IMR-90 (cell line): ENCODE measurements around the gene MRTFB.

Source experiments
- BHLHE40 ChIP-seq: fragments of 150-350 bp; IDR thresholded peaks from 2 replicates; pipeline ENCODE4 v1.6.1; 2016; ENCODE audit warnings: mild to moderate bottlenecking, low read depth, low read length
- CEBPB ChIP-seq: IDR thresholded peaks from 2 replicates; pipeline ENCODE4 v1.6.1; 2012; ENCODE audit warnings: low read depth, low read length, improper control_type of control experiment
- CTCF ChIP-seq: conservative IDR thresholded peaks from 2 replicates; pipeline ENCODE4 v1.5.1; 2012; ENCODE audit warnings: mild to moderate bottlenecking, low read depth, low read length, improper control_type of control experiment
- ELK1 ChIP-seq: fragments of 150-350 bp; IDR thresholded peaks from 2 replicates; pipeline ENCODE4 v1.6.1; 2016; ENCODE audit warnings: low read depth, mild to moderate bottlenecking, low read length, moderate library complexity, borderline replicate concordance
- FOS ChIP-seq: fragments of 150-350 bp; IDR thresholded peaks from 2 replicates; pipeline ENCODE4 v1.6.1; 2016; ENCODE audit warnings: low read depth, low read length
- MAFK ChIP-seq: IDR thresholded peaks from 2 replicates; pipeline ENCODE4 v1.6.1; 2012; ENCODE audit warnings: low read depth, low read length, improper control_type of control experiment
- MAZ ChIP-seq: IDR thresholded peaks from 2 replicates; pipeline ENCODE4 v1.6.1; 2012; ENCODE audit warnings: low read depth, mild to moderate bottlenecking, low read length, improper control_type of control experiment, moderate library complexity, borderline replicate concordance
- MXI1 ChIP-seq: IDR thresholded peaks from 2 replicates; pipeline ENCODE4 v1.6.1; 2012; ENCODE audit warnings: low read depth, mild to moderate bottlenecking, low read length, moderate library complexity, borderline replicate concordance
- POLR2A ChIP-seq: IDR thresholded peaks from 2 replicates; pipeline ENCODE4 v1.6.1; 2012; ENCODE audit warnings: mild to moderate bottlenecking, low read depth, low read length
- RAD21 ChIP-seq: IDR thresholded peaks from 2 replicates; pipeline ENCODE4 v1.6.1; 2012; ENCODE audit warnings: low read length, improper control_type of control experiment
- RCOR1 ChIP-seq: IDR thresholded peaks from 2 replicates; pipeline ENCODE4 v1.6.1; 2012; ENCODE audit warnings: mild to moderate bottlenecking, low read length, improper control_type of control experiment; ENCODE audit not compliant: insufficient replicate concordance
- RFX5 ChIP-seq: IDR thresholded peaks from 2 replicates; pipeline ENCODE4 v1.8.0; 2012; ENCODE audit warnings: low read depth, mild to moderate bottlenecking, low read length, moderate library complexity
- SMC3 ChIP-seq: fragments of 150-350 bp; IDR thresholded peaks from 2 replicates; pipeline ENCODE4 v1.6.1; 2016; ENCODE audit warnings: low read depth, mild to moderate bottlenecking, antibody characterized with exemption, low read length, moderate library complexity
- USF2 ChIP-seq: fragments of 150-350 bp; IDR thresholded peaks from 2 replicates; pipeline ENCODE4 v1.6.1; 2017; ENCODE audit warnings: mild to moderate bottlenecking, antibody characterized with exemption, low read length, low read depth

GRCh38 chr16:14225457-14225856 is 154.3 kb downstream of the MRTFB start:
- TF ChIP-seq POLR2A (no peak), MXI1 (no peak), ELK1 (no peak), BHLHE40 (no peak), MAZ (no peak), CTCF (no peak), SMC3 (no peak), FOS (no peak), RFX5 (no peak), RCOR1 (no peak), RAD21 (no peak), CEBPB (no peak), USF2 (no peak), MAFK (no peak)
